Panc1 (cell line): ENCODE data around the gene SOS2.

ENCODE experiments used
- REST ChIP-seq, 2 experiments: IDR thresholded peaks; 2 replicates each; pipeline ENCODE4 v1.6.1; 2011 to 2012; ENCODE audit warnings: low read depth in 2 of 2, control low read depth in 1 of 2, low read length in 1 of 2, mild to moderate bottlenecking in 1 of 2, moderate library complexity in 1 of 2; ENCODE audit not compliant: insufficient read depth in 1 of 2
- SIN3A ChIP-seq: IDR thresholded peaks from 2 replicates; pipeline ENCODE4 v1.6.1; 2012; ENCODE audit warnings: low read depth, mild to moderate bottlenecking, low read length, moderate library complexity, borderline replicate concordance; ENCODE audit not compliant: insufficient read depth
- TCF7L2 ChIP-seq: IDR thresholded peaks from 2 replicates; pipeline ENCODE4 v1.6.1; 2011; ENCODE audit warnings: mild to moderate bottlenecking, low read depth, low read length, inconsistent platforms
- TF ChIP-seq, protein P1 (sequence below): fragments of 450-650 bp; IDR thresholded peaks from 2 replicates; pipeline ENCODE4 v1.5.1; 2017; ENCODE audit warnings: mild to moderate bottlenecking

GRCh38 chr14:50109342-50109741, 122.0 kb downstream of the SOS2 start:
- TF ChIP-seq, protein P1, sequence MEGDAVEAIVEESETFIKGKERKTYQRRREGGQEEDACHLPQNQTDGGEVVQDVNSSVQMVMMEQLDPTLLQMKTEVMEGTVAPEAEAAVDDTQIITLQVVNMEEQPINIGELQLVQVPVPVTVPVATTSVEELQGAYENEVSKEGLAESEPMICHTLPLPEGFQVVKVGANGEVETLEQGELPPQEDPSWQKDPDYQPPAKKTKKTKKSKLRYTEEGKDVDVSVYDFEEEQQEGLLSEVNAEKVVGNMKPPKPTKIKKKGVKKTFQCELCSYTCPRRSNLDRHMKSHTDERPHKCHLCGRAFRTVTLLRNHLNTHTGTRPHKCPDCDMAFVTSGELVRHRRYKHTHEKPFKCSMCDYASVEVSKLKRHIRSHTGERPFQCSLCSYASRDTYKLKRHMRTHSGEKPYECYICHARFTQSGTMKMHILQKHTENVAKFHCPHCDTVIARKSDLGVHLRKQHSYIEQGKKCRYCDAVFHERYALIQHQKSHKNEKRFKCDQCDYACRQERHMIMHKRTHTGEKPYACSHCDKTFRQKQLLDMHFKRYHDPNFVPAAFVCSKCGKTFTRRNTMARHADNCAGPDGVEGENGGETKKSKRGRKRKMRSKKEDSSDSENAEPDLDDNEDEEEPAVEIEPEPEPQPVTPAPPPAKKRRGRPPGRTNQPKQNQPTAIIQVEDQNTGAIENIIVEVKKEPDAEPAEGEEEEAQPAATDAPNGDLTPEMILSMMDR = peak; percentile 37; the same call in 1 of the 2 replicates
- TF ChIP-seq REST (IDR thresholded peaks at IDR 0.05; ENCODE audit: insufficient read depth in 1 of 2, low read depth in 2 of 2, low read length in 1 of 2) = no peak
- no peak for TF ChIP-seq TCF7L2
- TF ChIP-seq SIN3A = no peak
